GM19023 (cell line): ENCODE results near the gene RHBDD2.
"Not testable (repeated sequence)": the region's sequence is repeated elsewhere in the genome, so short reads cannot be mapped to it uniquely, and the experiment has no call there.

Experiments used
- ATAC-seq: cut with Tn5 transposase; IDR thresholded peaks from one replicate; pipeline ENCODE4 v1.9.1; 2021; ENCODE audit warnings: mild to moderate bottlenecking, moderate library complexity; ENCODE audit not compliant: unreplicated experiment

Gene RHBDD2

DNA sequence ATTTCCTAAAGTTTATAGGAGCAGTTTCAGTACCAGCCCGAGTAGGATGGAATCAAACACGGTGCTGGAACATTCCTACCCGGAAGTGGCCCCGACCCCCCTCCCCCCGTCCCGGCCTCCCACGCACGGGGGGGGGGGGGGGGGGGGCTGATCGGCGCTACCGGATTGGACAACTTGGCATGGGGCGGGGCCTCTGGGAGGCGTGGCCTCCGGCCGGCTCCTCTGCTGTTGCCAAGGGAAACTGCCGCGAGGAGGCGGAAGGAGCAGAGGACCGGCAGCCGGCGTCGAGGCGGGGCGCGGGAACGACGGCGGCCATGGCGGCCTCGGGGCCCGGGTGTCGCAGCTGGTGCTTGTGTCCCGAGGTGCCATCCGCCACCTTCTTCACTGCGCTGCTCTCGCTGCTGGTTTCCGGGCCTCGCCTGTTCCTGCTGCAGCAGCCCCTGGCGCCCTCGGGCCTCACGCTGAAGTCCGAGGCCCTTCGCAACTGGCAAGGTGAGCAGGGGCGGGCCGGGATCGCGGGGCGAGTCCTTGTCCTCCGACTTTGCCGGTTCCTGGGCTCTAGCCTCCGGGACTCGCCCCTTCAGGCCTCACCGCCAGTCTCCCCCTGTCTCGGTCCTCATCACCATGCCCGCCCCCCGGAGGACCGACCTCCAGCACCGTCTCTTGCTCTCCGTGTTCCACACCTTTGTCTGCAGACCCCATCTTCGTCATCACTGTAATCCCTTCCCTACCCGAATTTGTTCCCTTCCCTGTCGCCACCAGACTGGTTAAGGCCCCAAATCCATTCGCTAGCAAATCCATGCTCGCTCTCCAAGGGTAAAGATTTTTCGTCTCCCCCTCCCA is at the start of gene RHBDD2:
Gene RHBDD2 (plus strand): TSS at position 266 of the 843 bp plus-strand sequence. CDS start 49 bp downstream, at position 315.
- ATAC-seq: peak; percentile 91

- ATAC-seq: not testable (repeated sequence)
These were observed 49.2 kb upstream of the RHBDD2 start for GRCh38 chr7:75829656-75830055.

- no peak for ATAC-seq
These were observed 47.9 kb upstream of the RHBDD2 start for GRCh38 chr7:75830978-75831377.

DNA sequence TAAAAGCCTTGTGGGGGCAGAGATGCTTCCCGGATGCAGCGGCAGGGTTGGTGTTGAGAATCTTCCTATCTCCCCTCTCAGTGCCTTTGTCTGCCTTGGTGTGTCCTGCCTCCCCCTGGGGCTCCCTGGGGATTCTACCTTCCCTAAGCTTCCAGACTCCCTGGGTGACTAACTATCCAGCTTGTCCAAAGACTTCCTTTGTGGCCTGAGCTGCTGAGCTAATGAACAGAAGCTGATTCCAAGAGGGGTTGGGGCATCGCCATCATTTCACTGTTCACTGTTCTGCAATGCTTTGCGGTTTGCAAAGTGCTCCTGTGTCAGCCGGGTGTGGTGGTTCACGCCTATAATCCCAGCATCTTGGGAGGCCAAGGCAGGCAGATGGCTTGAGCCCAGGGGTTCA is 45.2 kb upstream of the RHBDD2 start:
- ATAC-seq: not testable (repeated sequence)

GRCh38 chr7:75835688-75836285 is 43.0 kb upstream of the RHBDD2 start:
- no peak for ATAC-seq

DNA sequence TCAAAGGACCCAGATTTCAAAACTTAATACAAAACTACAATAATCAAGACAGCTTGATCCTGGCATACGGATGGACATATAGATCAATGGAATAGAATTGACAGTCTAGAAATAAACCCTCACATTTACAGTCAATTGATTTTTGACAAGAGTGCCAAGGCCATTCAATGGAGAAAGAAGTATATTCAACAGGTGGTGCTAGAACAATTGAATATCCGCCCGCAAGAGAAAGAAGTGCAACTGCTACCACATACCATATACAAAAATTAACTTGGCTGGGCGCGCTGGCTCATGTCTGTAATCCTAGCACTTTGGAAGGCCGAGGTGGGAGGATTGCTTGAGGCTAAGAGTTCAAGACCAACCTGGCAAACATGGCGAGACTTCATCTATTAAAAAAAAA is 42.0 kb upstream of the RHBDD2 start:
- no peak for ATAC-seq

DNA sequence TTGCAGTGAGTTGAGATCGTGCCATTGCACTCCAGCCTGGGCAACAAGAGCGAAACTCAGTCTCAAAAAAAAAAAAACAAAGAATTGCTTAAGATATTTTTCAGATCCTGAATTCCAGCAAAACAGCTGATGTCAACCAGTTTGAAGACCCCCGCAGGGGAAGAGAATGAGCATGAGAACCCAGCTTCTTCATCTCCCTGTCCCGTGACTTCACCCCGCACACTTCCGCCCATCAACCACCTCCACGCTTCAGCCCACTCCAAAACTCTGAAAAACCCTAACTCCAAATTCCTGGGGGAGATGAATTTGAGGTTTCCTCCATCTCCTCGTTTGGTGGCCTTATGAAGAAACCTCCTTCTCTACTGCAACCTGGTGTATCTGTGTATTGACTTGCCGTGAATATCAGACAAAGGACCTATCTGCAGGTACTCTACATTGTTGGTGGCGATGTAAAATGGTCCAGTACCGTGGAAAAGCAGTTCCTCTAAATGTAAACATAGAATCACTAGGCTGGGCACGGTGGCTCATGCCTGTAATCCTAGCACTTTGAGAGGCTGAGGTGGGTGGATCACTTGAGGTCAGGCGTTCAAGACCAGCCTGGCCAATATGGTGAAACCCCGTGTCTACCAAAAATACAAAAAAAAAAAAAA is 40.4 kb upstream of the RHBDD2 start:
- ATAC-seq: not testable (repeated sequence)

DNA sequence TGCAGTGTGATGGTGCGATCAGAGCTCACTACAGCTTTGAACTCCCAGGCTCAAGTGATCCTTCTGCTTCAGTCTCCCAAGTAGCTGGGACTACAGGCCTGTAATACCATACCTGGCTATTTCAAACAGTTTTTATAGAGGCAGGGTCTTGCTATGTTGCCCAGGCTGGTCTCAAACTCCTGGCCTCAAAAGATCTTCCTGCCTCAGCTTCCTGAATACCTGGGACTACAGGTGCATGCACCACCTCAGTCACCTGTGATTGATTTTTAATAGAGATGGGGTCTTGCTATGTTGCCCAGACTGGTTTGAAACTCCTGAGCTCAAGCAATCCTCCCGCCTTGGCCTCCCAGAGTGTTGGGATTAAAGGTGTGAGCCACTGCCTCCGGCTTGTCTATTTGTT is 38.8 kb upstream of the RHBDD2 start:
- ATAC-seq: no peak

DNA sequence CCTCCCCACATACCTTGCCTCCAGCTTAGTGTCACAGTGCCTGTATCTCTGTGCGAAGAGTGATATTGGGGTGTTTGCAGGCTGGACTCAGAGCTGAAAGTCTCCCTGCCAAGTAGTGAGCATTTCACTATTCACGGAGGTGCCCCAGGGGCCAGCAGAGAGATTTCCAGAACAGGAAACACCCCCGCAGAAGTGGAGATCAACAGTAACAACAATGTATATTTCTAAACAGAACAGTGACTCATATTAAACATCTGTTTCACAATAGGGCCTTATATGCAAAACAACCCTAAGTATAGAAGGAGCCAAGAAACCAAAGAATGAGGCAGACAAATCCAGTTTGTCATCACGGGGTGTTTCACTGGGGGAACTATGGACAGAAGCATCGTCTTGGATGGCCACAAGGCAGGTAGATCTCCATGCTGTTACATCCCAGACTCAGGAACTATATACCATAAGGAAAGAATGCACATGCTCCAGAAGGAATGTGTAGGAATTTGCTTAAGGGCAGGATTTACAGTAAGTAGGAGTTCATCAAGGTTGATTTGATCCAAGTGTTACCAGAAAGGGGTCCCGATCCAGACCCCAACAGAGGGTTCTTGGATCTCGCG is 35.9 kb upstream of the RHBDD2 start:
- peak; percentile 89 for ATAC-seq

DNA sequence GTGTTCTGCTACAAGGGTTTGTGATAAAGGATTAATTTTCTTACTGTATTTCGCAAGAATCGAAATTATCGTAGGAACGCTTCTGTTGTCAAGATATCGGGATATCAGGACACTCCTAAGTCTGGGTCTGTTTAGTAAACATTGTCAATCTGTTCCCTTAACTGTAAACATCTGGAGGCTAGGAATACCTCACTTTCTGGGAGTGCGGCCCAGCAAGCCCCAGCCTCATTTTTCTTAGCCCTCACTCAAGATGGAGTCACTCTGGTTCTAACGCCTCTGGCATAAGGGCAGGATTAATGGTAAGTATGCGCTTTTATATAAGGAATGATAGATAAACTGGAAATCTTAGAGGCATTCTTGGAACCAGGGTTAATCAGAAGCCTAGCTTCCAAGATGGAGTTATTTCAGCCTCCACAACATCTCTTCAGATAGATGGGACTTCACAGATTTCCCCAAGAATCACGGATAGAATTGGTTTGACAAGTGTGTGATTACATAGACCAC is 35.2 kb upstream of the RHBDD2 start:
- ATAC-seq: no peak

DNA sequence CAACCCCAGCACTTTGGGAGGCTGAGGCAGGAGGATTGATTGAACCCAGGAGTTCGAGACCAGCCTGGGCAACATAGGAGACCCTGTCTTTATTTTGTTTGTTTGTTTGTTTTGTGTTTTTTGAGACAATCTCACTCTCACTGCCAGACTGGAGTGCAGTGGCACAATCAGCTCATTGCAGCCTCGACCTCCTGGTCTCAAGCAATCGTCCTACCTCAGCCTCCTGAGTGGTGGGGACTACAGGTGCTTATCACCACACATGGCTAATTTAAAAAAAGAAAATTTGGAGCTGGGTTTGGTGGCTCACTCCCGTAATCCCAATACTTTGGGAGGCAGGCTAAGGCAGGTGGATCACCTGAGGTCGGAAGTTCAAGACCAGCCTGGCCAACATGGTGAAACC is 34.7 kb upstream of the RHBDD2 start:
- no peak for ATAC-seq

GRCh38 chr7:75845132-75845531 is 33.7 kb upstream of the RHBDD2 start:
- not testable (repeated sequence) for ATAC-seq

DNA sequence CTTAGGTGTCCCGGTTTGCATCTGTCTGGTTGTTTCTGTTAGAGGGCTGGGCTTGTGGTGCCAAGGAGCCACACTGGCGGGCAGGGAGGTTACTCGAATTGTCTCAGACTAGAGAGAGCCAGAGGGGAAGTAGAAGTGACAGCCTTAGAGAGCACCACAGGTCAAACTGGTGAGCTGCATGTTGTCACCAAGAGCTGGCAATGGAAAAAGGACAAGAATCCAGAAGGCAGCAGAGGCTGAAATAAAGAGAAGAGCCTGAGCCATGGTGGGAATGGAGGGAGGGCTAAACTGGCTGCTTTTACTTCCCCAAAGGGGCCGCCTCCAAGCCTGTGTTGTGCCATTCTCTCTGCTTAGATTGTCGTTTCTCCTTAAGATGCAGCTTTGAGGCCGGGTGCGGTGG is 31.1 kb upstream of the RHBDD2 start:
- no peak for ATAC-seq

DNA sequence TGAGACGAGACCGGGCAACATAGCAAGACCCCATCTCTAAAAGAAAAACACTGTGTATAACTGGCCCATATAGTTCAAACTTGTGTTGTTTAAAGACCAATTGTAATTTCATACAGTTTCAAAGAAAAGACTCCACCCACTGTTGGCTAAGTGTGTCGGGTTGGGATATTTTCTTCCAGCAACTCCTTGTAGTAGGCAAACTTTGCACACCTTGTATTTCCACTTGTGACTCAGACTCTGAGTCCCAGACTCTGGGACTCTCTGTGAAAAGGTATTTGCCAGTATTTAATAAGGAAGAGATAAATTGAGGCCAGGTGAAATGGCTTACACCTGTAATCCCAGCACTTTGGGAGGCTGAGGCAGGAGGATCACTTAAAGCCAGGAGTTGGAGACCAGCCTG is 29.3 kb upstream of the RHBDD2 start:
- ATAC-seq: no peak

GRCh38 chr7:75850235-75850634 is 28.6 kb upstream of the RHBDD2 start:
- no peak for ATAC-seq

GRCh38 chr7:75854233-75854632 is 24.6 kb upstream of the RHBDD2 start:
- ATAC-seq: no peak

DNA sequence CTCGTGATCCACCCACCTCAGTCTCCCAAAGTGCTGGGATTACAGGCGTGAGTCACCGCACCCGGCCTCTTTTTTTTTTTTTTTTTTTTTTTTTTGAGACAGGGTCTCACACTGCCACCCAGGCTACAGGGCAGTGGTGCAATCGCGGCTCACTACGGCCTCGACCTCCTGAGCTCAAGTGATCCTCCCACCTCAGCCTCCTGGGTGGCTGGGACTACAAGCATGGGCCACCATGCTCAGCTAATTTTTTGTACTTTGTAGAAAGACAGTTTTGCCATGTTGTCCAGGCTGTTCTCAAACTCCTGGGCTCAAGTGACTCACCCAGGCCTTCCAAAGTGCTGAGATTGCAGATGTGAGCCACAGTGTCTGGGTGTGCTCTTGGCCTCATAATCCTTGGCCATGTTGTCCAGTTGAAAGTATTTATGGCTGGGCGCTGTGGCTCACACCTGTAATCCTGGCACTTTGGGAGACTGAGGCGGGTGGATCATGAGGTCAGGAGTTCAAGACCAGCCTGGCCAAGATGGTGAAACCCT is 24.0 kb upstream of the RHBDD2 start:
- ATAC-seq: not testable (repeated sequence)

- no peak for ATAC-seq
These were observed 22.3 kb upstream of the RHBDD2 start for GRCh38 chr7:75856536-75856935.

GRCh38 chr7:75858410-75858809 is 20.4 kb upstream of the RHBDD2 start:
- no peak for ATAC-seq

DNA sequence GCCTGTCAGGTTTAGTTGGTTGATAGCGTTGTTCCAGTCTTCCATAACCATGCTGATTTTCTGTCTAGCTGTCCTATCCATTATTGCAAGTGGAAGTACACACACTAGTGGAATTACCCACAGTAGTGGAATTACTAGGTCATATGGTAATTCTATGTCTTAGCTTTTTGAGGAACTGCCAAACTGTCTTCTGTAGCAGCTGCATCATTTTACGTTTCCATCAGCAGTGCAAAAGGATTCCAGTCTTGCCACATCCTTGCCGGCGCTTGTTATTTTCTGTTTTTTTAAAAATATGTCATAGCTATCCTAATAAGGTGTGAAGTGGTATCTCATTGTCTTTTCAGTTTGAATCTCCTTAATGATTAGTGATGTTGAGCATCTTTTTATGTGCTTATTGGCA is 17.2 kb upstream of the RHBDD2 start:
- ATAC-seq: no peak

DNA sequence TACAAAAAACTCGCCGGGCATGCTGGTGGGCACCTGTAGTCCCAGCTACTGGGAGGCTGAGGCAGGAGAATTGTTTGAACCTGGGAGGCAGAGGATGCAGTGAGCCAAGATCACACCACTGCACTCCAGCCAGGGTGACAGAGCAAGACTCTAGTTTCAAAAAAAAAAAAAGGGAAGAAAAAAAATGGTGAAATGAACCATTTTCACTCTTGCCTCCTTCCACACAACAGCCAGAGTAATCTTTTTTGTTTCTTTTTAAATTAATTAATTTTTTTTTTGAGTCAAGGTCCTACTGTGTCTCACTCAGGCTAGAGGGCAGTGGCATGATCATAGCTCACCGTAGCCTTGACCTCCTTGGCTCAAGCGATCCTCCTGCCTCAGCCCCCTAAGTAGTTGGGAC is 14.6 kb upstream of the RHBDD2 start:
- not testable (repeated sequence) for ATAC-seq
